HG03571 (cell line): Measurements from ENCODE around the gene ST6GALNAC5.

Experiments used
- ATAC-seq: cut with Tn5 transposase; IDR thresholded peaks from one replicate; pipeline ENCODE4 v1.9.1; 2021; ENCODE audit not compliant: unreplicated experiment

ST6GALNAC5 gene

GRCh38 chr1:77039739-77040138 is 172.5 kb downstream of the ST6GALNAC5 start:
- no peak for ATAC-seq

- no peak for ATAC-seq
These were observed 173.5 kb downstream of the ST6GALNAC5 start for GRCh38 chr1:77040826-77041225.

DNA sequence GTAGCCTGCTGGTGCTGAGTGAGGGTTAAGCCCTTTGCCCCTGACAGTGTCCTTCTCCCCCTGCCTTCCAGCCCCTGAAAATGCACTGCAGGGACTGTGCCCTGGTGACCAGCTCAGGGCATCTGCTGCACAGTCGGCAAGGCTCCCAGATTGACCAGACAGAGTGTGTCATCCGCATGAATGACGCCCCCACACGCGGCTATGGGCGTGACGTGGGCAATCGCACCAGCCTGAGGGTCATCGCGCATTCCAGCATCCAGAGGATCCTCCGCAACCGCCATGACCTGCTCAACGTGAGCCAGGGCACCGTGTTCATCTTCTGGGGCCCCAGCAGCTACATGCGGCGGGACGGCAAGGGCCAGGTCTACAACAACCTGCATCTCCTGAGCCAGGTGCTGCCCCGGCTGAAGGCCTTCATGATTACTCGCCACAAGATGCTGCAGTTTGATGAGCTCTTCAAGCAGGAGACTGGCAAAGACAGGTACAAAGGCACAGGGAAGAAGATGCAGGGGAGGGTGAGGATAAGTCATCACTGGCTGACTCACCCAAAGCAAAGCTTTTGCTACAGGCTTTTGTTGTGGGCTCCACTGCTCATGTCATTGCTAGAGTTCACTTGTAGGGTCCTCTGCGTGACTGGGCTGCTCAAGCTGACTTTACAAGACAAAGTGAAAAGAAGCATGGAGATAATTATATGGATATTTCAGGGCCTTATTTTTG is 177.0 kb downstream of the ST6GALNAC5 start:
- ATAC-seq = no peak

DNA sequence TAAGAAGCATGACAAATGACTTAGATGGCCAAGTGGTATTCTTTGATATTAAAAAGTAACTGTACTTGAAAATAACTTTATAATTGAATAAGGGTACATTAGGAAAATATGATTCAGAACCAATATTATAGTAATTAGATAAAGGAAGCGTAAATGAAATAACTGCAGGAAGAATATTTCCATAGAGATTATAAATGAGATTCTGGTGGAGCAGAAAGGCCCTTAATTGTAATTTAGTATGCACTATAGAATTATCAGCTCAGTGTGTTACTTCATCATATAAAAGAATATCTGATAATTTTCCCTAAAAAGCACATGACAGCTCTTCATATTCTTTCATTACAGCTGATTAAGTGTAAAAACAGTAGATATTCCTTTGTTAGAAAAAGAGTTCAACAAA is 180.3 kb downstream of the ST6GALNAC5 start:
- no peak for ATAC-seq

- ATAC-seq = no peak
These were observed 180.8 kb downstream of the ST6GALNAC5 start for GRCh38 chr1:77047978-77048614.

DNA sequence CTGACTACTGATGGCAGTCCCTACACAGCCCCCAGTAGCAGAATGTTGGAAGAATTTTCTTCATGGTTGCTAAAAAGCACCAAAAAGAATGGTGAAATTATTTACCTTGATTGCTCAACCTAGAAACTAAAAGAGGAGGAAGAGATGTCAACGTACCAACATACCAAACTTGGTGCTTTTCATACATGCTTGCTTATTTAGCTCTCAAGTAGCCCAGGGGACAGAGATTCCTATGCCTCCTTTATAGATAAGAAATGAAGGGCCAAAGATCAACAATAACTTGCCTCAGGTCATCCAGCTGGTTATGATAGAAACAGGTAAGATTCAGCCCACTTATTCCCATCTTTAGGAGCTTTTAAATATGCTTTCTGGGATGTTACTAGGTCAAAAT is 181.3 kb downstream of the ST6GALNAC5 start:
- no peak for ATAC-seq

- ATAC-seq = no peak
These were observed 184.1 kb downstream of the ST6GALNAC5 start for GRCh38 chr1:77051425-77051824.

DNA sequence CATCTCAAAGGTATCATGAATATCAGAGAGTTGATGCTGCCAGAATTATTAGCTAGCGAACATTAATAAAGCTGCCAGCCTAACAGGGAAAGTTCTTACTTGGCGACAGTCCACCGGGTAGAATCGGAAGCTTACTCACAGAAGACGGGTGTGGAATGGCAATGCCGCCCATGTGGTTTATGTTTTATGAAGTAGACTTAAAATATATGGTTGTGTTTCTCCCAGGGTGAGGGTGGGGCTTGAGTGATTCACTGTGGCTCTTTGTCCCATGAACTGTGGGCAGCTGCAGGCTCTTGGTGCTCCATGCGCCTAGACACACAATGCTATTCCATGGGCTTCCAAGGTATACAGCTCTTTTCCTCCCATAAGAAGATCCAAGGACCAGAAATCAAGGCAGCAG is 189.2 kb downstream of the ST6GALNAC5 start:
- no peak for ATAC-seq

GRCh38 chr1:77057994-77058585 is 190.8 kb downstream of the ST6GALNAC5 start:
- ATAC-seq = no peak

DNA sequence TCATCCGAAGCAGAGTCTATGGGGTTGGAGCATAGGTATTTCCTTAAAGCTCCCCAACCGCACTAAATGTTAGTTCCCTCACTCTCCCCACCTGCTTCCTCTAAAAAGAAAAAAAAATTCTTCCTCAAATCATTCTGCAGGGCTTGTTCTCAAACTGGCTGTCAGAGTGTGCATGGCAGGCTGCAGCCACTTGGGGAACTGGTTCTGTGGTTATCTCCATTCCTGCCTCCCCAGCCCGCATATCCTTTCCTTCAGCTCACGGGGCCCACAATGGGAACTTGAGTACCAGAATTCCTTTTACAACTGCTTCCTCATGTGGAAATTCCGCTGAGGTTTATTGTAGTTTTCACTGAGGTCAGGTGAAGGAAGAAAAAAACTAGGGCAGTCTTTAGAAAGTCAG is 192.7 kb downstream of the ST6GALNAC5 start:
- no peak for ATAC-seq

DNA sequence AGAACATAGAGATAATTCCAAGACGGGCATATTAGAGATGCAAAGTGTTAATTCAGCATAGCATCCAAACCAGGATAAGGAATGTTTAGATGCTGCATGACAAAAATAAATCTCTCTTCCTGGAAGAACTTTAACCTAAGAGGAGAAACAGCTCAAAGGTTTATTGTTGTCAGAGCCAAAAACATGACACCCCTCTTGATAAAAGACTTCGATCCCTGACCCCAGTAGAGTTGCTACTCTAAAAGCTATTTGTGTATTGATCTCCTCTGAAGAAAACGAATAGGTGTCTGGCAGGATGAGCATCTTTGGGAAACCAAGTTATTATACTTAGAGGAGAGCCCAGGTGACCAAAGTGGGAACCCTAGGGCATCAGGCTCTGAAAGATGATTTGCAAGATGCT is 193.9 kb downstream of the ST6GALNAC5 start:
- no peak for ATAC-seq

GRCh38 chr1:77063118-77063517 is 195.8 kb downstream of the ST6GALNAC5 start:
- no peak for ATAC-seq

DNA sequence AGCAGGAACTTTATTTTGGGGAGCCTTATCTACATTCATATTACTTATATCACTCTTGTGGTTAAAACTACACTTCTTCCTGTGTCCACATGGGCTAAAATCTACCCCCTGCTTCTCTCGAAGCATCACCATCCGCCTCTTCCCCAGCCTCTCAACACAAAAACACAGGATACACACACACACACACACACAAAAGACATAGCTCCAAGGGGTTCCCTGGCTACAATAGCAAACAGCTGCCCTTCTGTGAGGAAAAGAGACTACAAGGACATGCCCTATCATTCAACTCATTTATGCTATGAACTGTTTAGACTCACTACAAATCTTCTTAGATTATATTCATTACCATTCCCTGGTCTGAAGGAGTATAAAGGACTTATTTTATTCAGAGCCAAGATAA is 197.0 kb downstream of the ST6GALNAC5 start:
- ATAC-seq = no peak

DNA sequence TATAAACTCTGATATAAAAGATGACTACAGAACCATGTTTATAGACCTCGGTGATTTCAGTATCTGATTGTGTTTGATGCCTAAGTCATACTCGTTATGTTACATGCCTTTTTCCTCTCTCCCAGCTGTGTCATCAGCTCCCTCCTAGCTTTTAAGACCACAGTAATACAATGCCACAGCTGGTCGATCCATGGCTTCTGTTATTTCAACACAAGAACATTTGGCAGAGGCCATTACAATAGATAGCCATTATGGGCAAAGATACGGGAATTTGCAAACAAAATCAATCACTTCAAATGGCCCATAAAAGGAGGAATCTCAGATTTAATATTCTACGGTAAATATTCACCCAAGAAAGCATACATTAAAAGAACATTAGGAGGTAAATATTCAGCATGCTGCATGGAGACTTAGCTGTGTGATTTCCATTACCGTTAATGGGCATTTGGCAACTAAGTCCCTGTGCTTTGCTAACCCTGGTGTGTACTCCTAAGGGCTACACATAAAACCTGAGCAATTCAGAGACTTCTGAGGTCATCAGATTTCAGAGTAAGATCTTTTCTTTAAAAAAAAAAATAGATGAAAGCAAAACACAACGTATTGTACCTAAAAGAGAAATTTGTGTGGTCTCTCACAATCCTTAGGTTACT is 198.5 kb downstream of the ST6GALNAC5 start:
- ATAC-seq = no peak

- ATAC-seq = no peak
These were observed 200.7 kb downstream of the ST6GALNAC5 start for GRCh38 chr1:77068013-77068412.

DNA sequence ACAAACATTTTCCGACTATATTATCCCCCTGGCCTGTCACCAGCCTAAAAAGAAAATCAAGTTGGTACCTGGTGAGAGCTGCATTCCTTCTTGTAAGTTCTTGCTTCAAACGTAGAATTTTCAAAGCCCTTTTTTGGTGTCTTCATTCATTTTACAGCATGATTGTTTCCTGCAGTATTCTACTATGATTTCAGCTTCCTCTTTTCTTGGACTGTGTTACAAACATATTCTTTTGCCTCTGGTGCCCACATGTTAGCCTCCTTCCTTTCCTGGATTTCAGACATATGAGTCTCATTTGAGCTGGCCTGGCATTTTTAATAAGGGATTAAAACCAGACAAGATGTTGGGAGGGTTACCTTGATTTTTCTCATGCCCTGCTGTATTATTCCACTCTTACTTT is 209.5 kb downstream of the ST6GALNAC5 start:
- no peak for ATAC-seq

GRCh38 chr1:77081834-77082233 is 214.6 kb downstream of the ST6GALNAC5 start:
- no peak for ATAC-seq

DNA sequence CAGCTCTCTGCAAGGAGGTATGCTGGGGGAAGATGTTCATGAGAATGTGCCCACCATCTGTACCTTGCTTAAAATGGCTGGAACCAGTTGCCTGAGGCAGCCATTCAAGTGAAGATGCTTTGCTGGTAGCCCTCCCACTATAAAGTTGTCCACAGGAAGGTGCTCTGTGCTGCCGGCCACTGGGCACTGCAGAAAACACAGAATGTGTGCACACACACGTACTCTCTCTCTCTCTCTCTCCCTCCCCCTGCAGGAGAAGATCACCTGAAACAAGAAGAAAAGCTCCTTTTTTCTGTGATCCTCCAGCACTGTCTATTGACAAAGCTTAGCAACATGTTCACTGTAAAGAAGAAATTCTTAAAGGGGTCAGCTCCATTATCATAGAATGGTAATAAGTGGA is 217.2 kb downstream of the ST6GALNAC5 start:
- no peak for ATAC-seq

DNA sequence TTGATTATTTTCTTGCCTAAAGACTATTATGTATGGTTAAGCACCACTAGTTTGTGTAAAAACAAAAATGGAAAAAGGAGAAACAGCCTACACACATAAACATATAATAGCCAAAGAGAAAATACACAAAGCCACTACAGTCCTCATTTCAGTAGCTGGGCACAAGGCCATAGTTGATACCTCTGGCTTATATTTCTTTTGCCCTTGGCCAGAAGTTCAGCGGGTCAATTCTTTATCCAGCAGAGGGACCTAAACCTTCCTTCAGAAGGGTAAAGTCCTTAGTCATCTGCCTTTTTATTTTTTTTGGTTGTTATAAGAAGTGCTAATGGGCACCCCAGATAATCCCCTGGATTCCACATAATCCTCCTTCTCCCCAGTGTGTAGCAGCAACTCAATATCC is 217.8 kb downstream of the ST6GALNAC5 start:
- ATAC-seq = no peak

DNA sequence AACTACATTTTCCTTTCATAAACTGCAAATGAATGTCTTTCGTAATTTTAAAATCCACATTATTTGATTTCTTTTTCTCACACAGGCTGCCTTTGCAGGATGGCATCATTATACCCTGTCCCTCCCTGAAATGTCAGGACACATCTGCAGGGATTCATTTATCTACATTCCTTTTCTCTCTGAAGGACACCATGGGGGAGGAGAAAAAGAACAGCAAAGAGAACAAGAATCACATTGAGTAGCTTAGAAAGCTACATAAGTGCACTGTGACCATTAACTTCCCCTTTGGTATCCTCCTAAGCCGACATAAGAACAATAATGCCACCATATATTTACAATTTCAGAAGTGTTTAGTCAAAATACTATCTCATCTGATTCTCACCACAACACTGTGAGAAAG is 222.5 kb downstream of the ST6GALNAC5 start:
- ATAC-seq = no peak

GRCh38 chr1:77095236-77095635 is 228.0 kb downstream of the ST6GALNAC5 start:
- no peak for ATAC-seq
